CD14-positive monocyte (primary cell): ENCODE measurements around the gene SLC16A9. TPM values are rescaled to one million over a fixed set of nuclear protein-coding genes. Genes with fewer than 3 reads are reported as not detected.

Source experiments
- DNase-seq, 3 donors: peaks; one replicate each; pipeline ENCODE4 v3.0.0-alpha.2; 2011 to 2022
- H2AFZ ChIP-seq: 2 replicates; pipeline ENCODE4 v1.6.0; 2012; ENCODE audit warnings: mild to moderate bottlenecking, low read depth, low read length, inconsistent platforms; ENCODE audit not compliant: insufficient read depth, poor library complexity, severe bottlenecking
- H3K27ac ChIP-seq, 2 donors: 1 replicate in 1 of 2; 2 replicates in 1 of 2; pipeline ENCODE4 v1.5.1; 2012 to 2013; ENCODE audit warnings: low read length in 2 of 2, control low read depth in 1 of 2, inconsistent platforms in 1 of 2, low read depth in 1 of 2, mild to moderate bottlenecking in 1 of 2
- H3K27me3 ChIP-seq, 2 donors: one replicate each; pipeline versions ENCODE4 v1.6.0 to v1.6.1; 2011 to 2013; ENCODE audit warnings: low read length in 2 of 2; ENCODE audit not compliant: control insufficient read depth in 2 of 2, insufficient read depth in 2 of 2
- H3K36me3 ChIP-seq, 2 donors: replicated peaks in 1 of 2; 1 replicate in 1 of 2; 2 replicates in 1 of 2; pipeline versions ENCODE4 v1.5.1 to v1.6.1; 2012 to 2013; ENCODE audit warnings: low read length in 2 of 2, control low read depth in 1 of 2, inconsistent platforms in 1 of 2, mild to moderate bottlenecking in 1 of 2; ENCODE audit not compliant: insufficient read depth in 2 of 2, control insufficient read depth in 1 of 2
- H3K4me1 ChIP-seq, 2 donors: 1 replicate in 1 of 2; 2 replicates in 1 of 2; pipeline versions ENCODE4 v1.5.1 to v1.6.1; 2012 to 2013; ENCODE audit warnings: low read length in 2 of 2, control low read depth in 1 of 2, inconsistent platforms in 1 of 2, mild to moderate bottlenecking in 1 of 2, moderate library complexity in 1 of 2; ENCODE audit not compliant: insufficient read depth in 2 of 2, control insufficient read depth in 1 of 2
- H3K4me2 ChIP-seq: replicated peaks from 2 replicates; pipeline ENCODE3; 2012; ENCODE audit warnings: low read length, moderate library complexity, mild to moderate bottlenecking; ENCODE audit not compliant: poor library complexity, severe bottlenecking; ENCODE audit errors: extremely low read depth
- H3K4me3 ChIP-seq, 3 experiments: fragments of 200-600 bp in 1 of 3; sonication (generic) in 1 of 3; replicated peaks in 1 of 3; 1 replicate in 2 of 3; 2 replicates in 1 of 3; pipeline ENCODE4 v1.5.1; 2011 to 2013; ENCODE audit warnings: low read length in 3 of 3, mild to moderate bottlenecking in 3 of 3, control low read depth in 2 of 3, low read depth in 2 of 3, inconsistent platforms in 1 of 3, moderate library complexity in 1 of 3
- H3K79me2 ChIP-seq: 2 replicates; pipeline ENCODE4 v1.6.0; 2012; ENCODE audit warnings: mild to moderate bottlenecking, control low read depth, inconsistent platforms, low read length, moderate library complexity; ENCODE audit not compliant: insufficient read depth
- H3K9ac ChIP-seq: 2 replicates; pipeline ENCODE4 v1.6.0; 2017; ENCODE audit warnings: low read length, mild to moderate bottlenecking; ENCODE audit not compliant: insufficient read depth, poor library complexity, severe bottlenecking
- H3K9me3 ChIP-seq, 2 donors: replicated peaks in 1 of 2; 1 replicate in 1 of 2; 2 replicates in 1 of 2; pipeline versions ENCODE4 v1.5.1 to v1.6.1; 2012 to 2013; ENCODE audit warnings: low read length in 2 of 2, control low read depth in 1 of 2; ENCODE audit not compliant: control insufficient read depth in 1 of 2, insufficient read depth in 1 of 2
- H4K20me1 ChIP-seq: 2 replicates; pipeline ENCODE4 v1.6.0; 2012; ENCODE audit warnings: mild to moderate bottlenecking, low read length, control low read depth, moderate library complexity; ENCODE audit not compliant: insufficient read depth
- H3K27ac Mint-ChIP-seq, 7 donors: one replicate each; pipeline ENCODE4 v1.8.0; 2020; ENCODE audit warnings: mild to moderate bottlenecking in 7 of 7, mixed read lengths in 7 of 7, moderate library complexity in 6 of 7, inconsistent platforms in 2 of 7
- H3K27me3 Mint-ChIP-seq, 3 donors: one replicate each; pipeline ENCODE4 v1.8.0; 2021 to 2022; ENCODE audit warnings: low read depth in 3 of 3, mild to moderate bottlenecking in 3 of 3, mixed read lengths in 3 of 3, moderate library complexity in 3 of 3, inconsistent platforms in 1 of 3
- H3K36me3 Mint-ChIP-seq, 2 donors: one replicate each; pipeline ENCODE4 v1.8.0; 2020; ENCODE audit warnings: mixed read lengths in 2 of 2, inconsistent platforms in 1 of 2, mild to moderate bottlenecking in 1 of 2
- H3K4me1 Mint-ChIP-seq: one replicate; pipeline ENCODE4 v1.8.0; 2020; ENCODE audit warnings: mild to moderate bottlenecking, mixed read lengths
- H3K4me3 Mint-ChIP-seq, 2 donors: one replicate each; pipeline ENCODE4 v1.8.0; 2020; ENCODE audit warnings: mild to moderate bottlenecking in 2 of 2, mixed read lengths in 2 of 2, moderate library complexity in 1 of 2
- H3K9me3 Mint-ChIP-seq, 7 donors: one replicate each; pipeline ENCODE4 v1.8.0; 2020 to 2022; ENCODE audit warnings: mixed read lengths in 7 of 7, mild to moderate bottlenecking in 6 of 7, moderate library complexity in 6 of 7, inconsistent platforms in 2 of 7
- WGBS: methylation state at CpG from one replicate; pipeline ENCODE4 v1.1.5; 2013; ENCODE audit warnings: missing lambda C conversion rate; ENCODE audit not compliant: insufficient coverage; 5-methylcytosine and 5-hydroxymethylcytosine counted together
- intact Hi-C, 2 donors: fragments of 100-400 bp; cut with micrococcal nuclease; formaldehyde crosslinking; loops; one replicate each; pipeline versions ENCODE4 v1.15.0 to v1.15.1; 2023
- polyA plus RNA-seq, 3 donors: library from polyadenylated mRNA; depleted of rRNA in 1 of 3; unstranded in 2 of 3; stranded (reverse) in 1 of 3; fragments of 300-500 nt in 2 of 3; fragments of >200 nt in 1 of 3; fragmentation: Illumina TruSeq in 2 of 3; gene quantifications; 1 replicate in 2 of 3; 2 replicates in 1 of 3; pipeline ENCODE4 v1.2.3, GENCODE V29; 2012 to 2021
- TF ChIP-seq, protein P1 (sequence below): fragments of 200-600 bp; IDR thresholded peaks from one replicate; pipeline ENCODE4 v1.8.0; 2022; ENCODE audit warnings: antibody characterized with exemption, mild to moderate bottlenecking

Gene SLC16A9
- polyA plus RNA-seq, 3 donors: not detected

DNA sequence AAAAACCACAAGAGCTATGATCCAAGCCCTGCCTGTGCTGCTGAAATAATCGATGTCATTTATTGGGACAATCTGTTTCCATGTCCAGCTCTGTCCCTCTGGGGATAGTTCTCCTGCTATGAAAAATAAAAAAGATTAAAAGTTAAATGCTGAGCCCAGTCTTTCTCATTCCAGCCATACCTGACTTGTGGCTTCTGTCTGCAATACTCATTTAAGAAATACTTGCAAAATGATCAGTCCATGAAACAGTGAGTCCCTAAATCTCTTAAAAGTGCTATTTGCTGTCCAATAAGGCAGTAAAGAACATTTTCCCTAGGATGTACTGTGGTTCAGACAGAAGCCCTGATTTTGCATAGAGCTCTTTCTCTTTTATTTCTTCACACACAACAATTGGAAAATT is 91.7 kb downstream of the SLC16A9 start:
- H3K79me2 ChIP-seq: no peaks in the 10 kb centered on the region
- H3K4me3 Mint-ChIP-seq: no peak overlapping the region
- H3K4me2 ChIP-seq: no peak overlapping the region
- H3K9me3 Mint-ChIP-seq: peaks cover 0 to 3% (median 0%) of the 10 kb centered on the region in 7 donors
- H3K36me3 ChIP-seq: no peaks in the 10 kb centered on the region
- no peak overlapping the region for H3K27ac Mint-ChIP-seq
- no peaks in the 10 kb centered on the region for H3K27me3 ChIP-seq
- no peak overlapping the region for H3K9ac ChIP-seq
- no peaks in the 10 kb centered on the region for H3K4me1 Mint-ChIP-seq
- no peaks in the 10 kb centered on the region for H3K36me3 Mint-ChIP-seq
- no peak overlapping the region for H3K27ac ChIP-seq
- TF ChIP-seq, protein P1, sequence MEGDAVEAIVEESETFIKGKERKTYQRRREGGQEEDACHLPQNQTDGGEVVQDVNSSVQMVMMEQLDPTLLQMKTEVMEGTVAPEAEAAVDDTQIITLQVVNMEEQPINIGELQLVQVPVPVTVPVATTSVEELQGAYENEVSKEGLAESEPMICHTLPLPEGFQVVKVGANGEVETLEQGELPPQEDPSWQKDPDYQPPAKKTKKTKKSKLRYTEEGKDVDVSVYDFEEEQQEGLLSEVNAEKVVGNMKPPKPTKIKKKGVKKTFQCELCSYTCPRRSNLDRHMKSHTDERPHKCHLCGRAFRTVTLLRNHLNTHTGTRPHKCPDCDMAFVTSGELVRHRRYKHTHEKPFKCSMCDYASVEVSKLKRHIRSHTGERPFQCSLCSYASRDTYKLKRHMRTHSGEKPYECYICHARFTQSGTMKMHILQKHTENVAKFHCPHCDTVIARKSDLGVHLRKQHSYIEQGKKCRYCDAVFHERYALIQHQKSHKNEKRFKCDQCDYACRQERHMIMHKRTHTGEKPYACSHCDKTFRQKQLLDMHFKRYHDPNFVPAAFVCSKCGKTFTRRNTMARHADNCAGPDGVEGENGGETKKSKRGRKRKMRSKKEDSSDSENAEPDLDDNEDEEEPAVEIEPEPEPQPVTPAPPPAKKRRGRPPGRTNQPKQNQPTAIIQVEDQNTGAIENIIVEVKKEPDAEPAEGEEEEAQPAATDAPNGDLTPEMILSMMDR: no peak
- no peaks in the 10 kb centered on the region for H3K4me1 ChIP-seq
- H4K20me1 ChIP-seq: no peaks in the 10 kb centered on the region
- no peak overlapping the region for H3K4me3 ChIP-seq
- no peak for DNase-seq
- no CpG with 5 or more reads among the region's 1 CpG for WGBS
- H2AFZ ChIP-seq: no peak overlapping the region
- peaks cover 0 to 2% (median 1%) of the 10 kb centered on the region in 3 donors for H3K27me3 Mint-ChIP-seq
- intact Hi-C loops: loop anchor here in 1 of 2 donors (5.0 kb wide), 1 partner anchor 1086 kb away; no protein-coding TSS in a partner anchor
- no peaks in the 10 kb centered on the region for H3K9me3 ChIP-seq

GRCh38 chr10:59611048-59611447 is 98.6 kb downstream of the SLC16A9 start:
- no peak overlapping the region for H3K27ac ChIP-seq
- no peak overlapping the region for H3K4me3 Mint-ChIP-seq

More at GRCh38 chr10:59611048-59611447, 98.6 kb downstream of the SLC16A9 start:
- no peak overlapping the region for H3K4me2 ChIP-seq
- H3K4me1 ChIP-seq: no peaks in the 10 kb centered on the region
- Mint-ChIP-seq H3K9me3 (peaks cover 0 to 1% (median 0%) of the 10 kb centered on the region in 7 donors), H3K36me3 (no peaks in the 10 kb centered on the region), H3K4me1 (peaks cover 10% of the 10 kb centered on the region), H3K27ac (no peak overlapping the region), H3K27me3 (peaks cover 0 to 2% (median 1%) of the 10 kb centered on the region in 3 donors)
- H3K9me3 ChIP-seq: no peaks in the 10 kb centered on the region
- TF ChIP-seq, protein P1: no peak
- H3K79me2 ChIP-seq: no peaks in the 10 kb centered on the region
- H3K4me3 ChIP-seq: no peak overlapping the region
- H4K20me1 ChIP-seq: no peaks in the 10 kb centered on the region
- no peaks in the 10 kb centered on the region for H3K36me3 ChIP-seq
- intact Hi-C loops: no loop called here
- DNase-seq: no peak
- H3K27me3 ChIP-seq: no peaks in the 10 kb centered on the region
- no peak overlapping the region for H3K9ac ChIP-seq
- H2AFZ ChIP-seq: no peak overlapping the region
